GM20000 (cell line): ENCODE data around the gene ZNF774.

Experiments used
- DNase-seq: peaks from one replicate; pipeline ENCODE4 v3.0.0; 2012; ENCODE audit warnings: low spot score
- TF ChIP-seq, protein P1 (sequence below): IDR thresholded peaks from 2 replicates; pipeline ENCODE4 v1.5.1; 2012; ENCODE audit warnings: mild to moderate bottlenecking, control low read depth; ENCODE audit errors: extremely low read depth, missing control alignments

Gene ZNF774

DNA sequence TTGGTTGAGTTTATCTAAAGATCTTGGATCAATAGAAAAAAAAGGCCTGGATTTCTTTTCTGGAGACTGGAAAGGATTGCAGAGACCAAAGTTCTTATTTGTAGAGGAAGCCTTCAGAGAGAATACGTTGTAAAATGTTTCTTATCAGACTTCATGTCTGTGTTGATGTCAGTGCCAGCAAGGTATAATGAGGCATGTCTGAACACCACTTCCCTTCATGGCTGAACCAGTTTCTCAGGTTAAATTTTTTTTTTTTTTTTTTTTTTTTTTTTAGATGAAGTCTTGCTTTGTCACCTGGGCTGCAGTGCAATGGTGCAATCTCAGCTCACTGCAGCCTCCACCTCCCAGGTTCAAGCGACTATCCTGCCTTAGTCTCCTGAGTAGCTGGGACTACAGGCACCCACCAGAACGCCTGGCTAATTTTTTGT, 17.8 kb upstream of the ZNF774 start:
- TF ChIP-seq, protein P1, sequence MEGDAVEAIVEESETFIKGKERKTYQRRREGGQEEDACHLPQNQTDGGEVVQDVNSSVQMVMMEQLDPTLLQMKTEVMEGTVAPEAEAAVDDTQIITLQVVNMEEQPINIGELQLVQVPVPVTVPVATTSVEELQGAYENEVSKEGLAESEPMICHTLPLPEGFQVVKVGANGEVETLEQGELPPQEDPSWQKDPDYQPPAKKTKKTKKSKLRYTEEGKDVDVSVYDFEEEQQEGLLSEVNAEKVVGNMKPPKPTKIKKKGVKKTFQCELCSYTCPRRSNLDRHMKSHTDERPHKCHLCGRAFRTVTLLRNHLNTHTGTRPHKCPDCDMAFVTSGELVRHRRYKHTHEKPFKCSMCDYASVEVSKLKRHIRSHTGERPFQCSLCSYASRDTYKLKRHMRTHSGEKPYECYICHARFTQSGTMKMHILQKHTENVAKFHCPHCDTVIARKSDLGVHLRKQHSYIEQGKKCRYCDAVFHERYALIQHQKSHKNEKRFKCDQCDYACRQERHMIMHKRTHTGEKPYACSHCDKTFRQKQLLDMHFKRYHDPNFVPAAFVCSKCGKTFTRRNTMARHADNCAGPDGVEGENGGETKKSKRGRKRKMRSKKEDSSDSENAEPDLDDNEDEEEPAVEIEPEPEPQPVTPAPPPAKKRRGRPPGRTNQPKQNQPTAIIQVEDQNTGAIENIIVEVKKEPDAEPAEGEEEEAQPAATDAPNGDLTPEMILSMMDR: no peak
- DNase-seq: no peak

DNA sequence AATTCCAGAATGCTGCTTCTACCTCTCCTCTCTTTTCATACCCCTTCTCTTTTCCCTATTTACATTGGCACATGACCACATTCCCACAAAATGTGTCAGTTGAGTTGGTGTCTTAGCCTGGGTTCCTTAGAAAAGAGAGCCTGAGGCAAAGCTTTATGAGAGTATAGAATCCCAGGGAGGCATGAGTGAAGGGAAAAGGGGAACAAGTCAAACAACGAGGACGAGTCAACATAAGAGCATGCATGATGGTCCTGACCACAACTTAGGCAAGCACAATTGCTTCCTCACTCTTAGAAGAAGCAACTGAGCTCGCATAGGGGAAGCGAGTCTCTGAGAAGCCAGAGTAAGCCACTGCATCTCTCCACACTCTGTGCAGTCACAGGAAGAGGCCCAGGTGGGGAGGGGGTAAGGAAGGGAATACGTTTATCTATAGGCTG, 15.4 kb upstream of the ZNF774 start:
- TF ChIP-seq, protein P1: no peak
- DNase-seq: peak; percentile 42

DNA sequence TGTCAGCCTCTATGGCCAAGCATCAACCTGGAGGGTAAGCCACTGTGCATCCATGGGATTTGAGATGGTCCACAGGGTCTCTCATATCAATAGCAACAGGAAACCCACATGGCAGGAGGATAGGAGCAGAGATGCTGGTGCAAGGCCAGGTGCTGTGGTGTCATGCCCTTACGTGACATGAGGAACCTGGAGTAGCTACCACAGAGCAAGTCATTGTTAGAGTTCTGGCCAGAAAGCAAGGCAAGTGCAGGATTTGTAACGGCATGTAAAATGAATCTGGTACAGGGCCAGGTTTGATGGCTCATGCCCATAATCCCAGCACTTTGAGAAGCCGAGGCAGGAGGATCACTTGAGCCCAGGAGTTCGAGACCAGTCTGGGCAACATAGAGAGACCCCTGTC, 14.8 kb upstream of the ZNF774 start:
- DNase-seq: no peak
- TF ChIP-seq, protein P1: no peak

DNA sequence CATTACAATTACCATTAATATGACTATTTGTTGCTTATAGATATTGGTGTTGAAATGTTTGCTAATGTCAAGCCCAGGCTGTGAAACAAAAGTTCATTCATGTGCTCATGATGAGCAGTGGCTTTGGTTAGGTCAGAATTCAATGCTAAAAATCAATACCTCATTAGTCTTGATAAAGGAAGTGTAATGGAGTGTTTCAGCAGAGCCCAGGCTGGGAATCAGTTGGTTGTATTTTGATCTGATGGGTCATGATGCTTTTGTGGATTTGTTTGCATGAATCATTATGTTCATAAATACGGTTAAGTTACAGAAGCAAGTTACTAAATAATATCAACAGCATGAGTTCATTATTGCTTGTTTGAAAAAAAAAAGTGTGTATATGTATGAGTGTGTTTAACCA, 13.6 kb upstream of the ZNF774 start:
- TF ChIP-seq, protein P1: no peak
- DNase-seq: no peak

DNA sequence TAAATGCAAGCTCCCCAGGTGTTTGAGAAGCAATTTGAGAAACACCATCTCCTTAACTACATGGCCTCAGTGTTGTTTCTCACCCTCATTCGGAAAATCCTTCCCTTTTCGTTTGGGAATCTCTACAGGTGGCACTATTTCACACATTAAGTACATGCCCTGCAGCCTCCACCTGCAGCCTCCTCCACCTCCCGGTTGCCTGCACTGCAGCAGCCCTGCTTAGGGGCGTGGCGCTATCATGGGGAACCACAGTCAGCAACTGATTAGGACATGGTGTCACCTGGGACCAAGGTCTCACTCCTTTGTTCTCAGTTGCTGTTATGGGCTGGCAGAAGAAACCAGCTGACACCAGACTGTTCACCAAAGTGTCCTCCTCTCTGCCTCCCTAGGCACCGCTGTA, 11.7 kb upstream of the ZNF774 start:
- TF ChIP-seq, protein P1: no peak
- no peak for DNase-seq

DNA sequence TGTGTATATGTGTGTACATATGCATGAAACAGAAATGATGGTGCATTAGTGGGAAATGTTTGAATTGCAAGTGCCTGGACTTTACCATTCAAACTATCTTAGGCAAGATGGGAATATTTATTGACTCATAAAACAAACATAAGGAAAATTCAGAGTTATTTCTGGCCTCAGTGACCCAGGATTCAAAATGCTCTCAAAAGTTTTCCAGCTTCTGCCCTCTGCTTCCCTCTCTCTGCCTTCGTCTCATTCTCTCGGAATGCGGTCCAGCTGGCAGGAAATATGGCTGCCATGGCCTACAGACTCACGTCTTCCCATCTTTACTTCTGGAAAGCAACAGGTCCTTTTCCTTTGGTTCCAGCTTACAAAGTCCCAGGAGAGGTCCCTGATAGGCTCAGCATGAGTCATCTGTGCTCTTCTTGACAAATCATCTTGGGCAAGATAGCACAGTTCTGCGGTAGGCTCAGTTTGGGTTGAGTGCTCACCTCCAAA, 8.7 kb upstream of the ZNF774 start:
- TF ChIP-seq, protein P1: no peak
- DNase-seq: no peak

DNA sequence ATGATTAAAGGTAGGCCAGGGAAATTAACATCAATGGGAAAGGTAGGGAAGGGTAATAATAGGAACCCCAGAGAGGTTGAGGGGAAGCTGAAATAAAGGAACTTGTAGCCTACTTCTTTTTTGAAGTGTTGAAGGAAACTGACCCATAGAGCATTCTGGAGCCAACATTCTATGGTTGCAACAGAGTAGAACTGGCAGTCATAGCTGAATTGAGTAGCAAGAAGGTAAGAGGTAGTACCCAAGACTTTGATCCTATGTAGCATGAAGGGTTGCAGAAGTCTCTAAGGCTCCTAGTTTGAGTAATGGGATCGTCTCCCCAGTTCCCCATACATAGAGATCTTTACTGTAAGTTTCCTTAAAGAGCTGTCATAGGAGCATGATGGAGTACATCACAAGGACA, 7.4 kb upstream of the ZNF774 start:
- no peak for DNase-seq
- TF ChIP-seq, protein P1: no peak
